ENCODE data around the gene CX3CR1.

Gene CX3CR1

GRCh38 chr3:39271363-39271914, 8.4 kb downstream of the CX3CR1 start:
- DNase-seq (ENCODE audit: low read depth): no peak
- TF ChIP-seq, protein P1, sequence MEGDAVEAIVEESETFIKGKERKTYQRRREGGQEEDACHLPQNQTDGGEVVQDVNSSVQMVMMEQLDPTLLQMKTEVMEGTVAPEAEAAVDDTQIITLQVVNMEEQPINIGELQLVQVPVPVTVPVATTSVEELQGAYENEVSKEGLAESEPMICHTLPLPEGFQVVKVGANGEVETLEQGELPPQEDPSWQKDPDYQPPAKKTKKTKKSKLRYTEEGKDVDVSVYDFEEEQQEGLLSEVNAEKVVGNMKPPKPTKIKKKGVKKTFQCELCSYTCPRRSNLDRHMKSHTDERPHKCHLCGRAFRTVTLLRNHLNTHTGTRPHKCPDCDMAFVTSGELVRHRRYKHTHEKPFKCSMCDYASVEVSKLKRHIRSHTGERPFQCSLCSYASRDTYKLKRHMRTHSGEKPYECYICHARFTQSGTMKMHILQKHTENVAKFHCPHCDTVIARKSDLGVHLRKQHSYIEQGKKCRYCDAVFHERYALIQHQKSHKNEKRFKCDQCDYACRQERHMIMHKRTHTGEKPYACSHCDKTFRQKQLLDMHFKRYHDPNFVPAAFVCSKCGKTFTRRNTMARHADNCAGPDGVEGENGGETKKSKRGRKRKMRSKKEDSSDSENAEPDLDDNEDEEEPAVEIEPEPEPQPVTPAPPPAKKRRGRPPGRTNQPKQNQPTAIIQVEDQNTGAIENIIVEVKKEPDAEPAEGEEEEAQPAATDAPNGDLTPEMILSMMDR (IDR thresholded peaks at IDR 0.05; ENCODE audit: control insufficient read depth, insufficient read depth, low read depth, low read length, missing control alignments): no peak

DNA sequence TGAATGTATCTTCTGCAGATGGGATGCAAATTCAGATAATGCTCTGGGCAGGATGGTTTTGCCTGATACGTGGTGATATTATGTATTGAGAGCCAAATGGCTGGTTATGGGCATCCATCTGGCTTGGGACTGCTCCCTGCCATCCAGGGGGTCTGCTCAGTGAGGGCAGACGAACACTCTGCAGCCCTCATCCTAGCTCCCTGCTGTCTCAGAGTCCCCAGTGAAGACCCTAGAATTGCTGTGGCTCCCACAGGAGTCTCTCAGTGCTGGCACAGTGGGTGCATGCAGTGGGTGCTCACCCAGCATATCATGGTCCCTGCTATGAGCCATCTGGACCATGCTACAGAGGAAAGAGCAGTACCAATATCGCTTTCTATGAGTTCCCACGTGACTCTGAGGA, 10.3 kb downstream of the CX3CR1 start:
- TF ChIP-seq, protein P1 (IDR thresholded peaks at IDR 0.05; ENCODE audit: control insufficient read depth, insufficient read depth, low read depth, low read length, missing control alignments): no peak
- no peak for DNase-seq (ENCODE audit: low read depth)
- H3K4me3 ChIP-seq (ENCODE audit: control insufficient read depth, low read depth, low read length): no peak overlapping the region

More at GRCh38 chr3:39271363-39271914, 8.4 kb downstream of the CX3CR1 start:
- no peak overlapping the region for H3K4me3 ChIP-seq (ENCODE audit: control insufficient read depth, low read depth, low read length)

DNA sequence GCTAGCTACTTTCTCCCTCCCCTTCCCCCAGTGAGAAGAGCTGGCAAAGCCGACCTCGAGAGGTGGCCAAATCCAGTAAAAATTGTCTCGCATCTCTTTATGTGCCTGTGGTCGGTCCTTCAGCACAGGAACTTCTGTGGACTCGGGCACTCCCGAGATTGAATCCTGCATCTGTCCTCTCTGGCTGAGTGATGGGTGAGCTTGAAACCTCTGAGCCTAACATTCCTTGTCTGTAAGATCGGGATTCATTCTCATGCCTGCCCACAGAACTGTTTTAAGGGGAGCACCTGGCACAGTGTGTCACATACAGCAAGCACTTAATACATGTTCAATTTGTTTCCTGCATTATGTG, 11.3 kb downstream of the CX3CR1 start:
- no peak for DNase-seq (ENCODE audit: low read depth)
- TF ChIP-seq, protein P1 (IDR thresholded peaks at IDR 0.05; ENCODE audit: control insufficient read depth, insufficient read depth, low read depth, low read length, missing control alignments): no peak
- H3K4me3 ChIP-seq (ENCODE audit: control insufficient read depth, low read depth, low read length): no peak overlapping the region

DNA sequence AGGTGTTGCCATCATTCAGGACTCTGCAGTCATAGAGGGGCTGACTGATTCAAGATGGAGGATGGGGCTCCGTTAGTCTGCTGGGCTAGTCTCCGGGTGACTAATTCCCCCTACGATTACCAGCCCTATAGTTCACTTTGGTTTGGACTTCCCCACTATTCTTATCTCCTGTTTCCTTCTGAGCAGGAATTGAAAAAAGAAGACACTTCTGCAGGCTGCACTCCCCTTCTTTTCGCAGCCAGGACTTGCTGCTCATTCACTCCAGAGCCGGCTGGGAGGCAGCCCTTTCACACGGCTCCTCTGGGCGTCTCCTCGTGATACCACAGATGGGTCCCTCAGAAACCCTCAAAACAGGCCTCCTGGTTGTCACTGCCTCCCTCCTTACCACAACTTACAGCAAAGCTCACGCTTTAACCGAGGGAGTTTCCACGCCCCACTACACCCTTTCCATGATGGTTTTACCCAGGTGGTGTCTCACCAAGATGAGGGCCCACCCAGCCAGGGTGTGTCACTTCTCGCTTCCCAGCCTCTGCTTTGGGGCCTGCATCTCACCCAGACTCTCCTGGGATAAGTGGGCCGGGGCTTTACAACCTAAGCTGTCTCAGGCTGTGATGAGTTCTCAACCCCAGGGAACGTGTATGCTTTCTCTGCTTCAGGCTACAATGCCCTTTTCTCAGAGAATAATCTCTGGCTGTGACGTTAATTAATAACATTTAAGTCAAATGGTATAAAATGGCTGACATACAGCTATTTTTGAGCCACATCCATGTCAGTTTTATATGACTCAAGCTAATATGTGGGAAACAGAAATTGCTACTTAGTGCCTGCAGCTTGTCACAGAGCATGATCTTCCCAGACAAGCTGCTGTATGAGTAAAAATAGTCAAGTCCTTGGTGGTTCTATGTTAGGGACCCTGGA, 11.9 kb downstream of the CX3CR1 start:
- no peak overlapping the region for H3K4me3 ChIP-seq (ENCODE audit: control insufficient read depth, low read depth, low read length)
- TF ChIP-seq, protein P1 (IDR thresholded peaks at IDR 0.05; ENCODE audit: control insufficient read depth, insufficient read depth, low read depth, low read length, missing control alignments): no peak
- DNase-seq (ENCODE audit: low read depth): no peak

- H3K4me3 ChIP-seq (ENCODE audit: control insufficient read depth, low read depth, low read length): no peak overlapping the region
- no peak for DNase-seq (ENCODE audit: low read depth)
- TF ChIP-seq, protein P1 (IDR thresholded peaks at IDR 0.05; ENCODE audit: control insufficient read depth, insufficient read depth, low read depth, low read length, missing control alignments): no peak
These were observed 15.8 kb downstream of the CX3CR1 start for GRCh38 chr3:39264053-39264452.

- no peak for DNase-seq (ENCODE audit: low read depth)
These were observed 16.3 kb downstream of the CX3CR1 start for GRCh38 chr3:39263576-39263975.

More at GRCh38 chr3:39263576-39263975, 16.3 kb downstream of the CX3CR1 start:
- TF ChIP-seq, protein P1 (IDR thresholded peaks at IDR 0.05; ENCODE audit: control insufficient read depth, insufficient read depth, low read depth, low read length, missing control alignments): no peak
- H3K4me3 ChIP-seq (ENCODE audit: control insufficient read depth, low read depth, low read length): no peak overlapping the region
